Activated CD4-positive, alpha-beta T cell treated with anti-CD3 and anti-CD28 coated beads, Interleukin-2, amount 50 U/mL, for 1 hour (primary cell): ENCODE data around the gene VWCE.
"Not testable (repeated sequence)": the region's sequence is repeated elsewhere in the genome, so short reads cannot be mapped to it uniquely, and the experiment has no call there.

Experiments
- DNase-seq: peaks from one replicate; pipeline ENCODE4 v3.0.0-alpha.2; 2020

The VWCE gene

DNA sequence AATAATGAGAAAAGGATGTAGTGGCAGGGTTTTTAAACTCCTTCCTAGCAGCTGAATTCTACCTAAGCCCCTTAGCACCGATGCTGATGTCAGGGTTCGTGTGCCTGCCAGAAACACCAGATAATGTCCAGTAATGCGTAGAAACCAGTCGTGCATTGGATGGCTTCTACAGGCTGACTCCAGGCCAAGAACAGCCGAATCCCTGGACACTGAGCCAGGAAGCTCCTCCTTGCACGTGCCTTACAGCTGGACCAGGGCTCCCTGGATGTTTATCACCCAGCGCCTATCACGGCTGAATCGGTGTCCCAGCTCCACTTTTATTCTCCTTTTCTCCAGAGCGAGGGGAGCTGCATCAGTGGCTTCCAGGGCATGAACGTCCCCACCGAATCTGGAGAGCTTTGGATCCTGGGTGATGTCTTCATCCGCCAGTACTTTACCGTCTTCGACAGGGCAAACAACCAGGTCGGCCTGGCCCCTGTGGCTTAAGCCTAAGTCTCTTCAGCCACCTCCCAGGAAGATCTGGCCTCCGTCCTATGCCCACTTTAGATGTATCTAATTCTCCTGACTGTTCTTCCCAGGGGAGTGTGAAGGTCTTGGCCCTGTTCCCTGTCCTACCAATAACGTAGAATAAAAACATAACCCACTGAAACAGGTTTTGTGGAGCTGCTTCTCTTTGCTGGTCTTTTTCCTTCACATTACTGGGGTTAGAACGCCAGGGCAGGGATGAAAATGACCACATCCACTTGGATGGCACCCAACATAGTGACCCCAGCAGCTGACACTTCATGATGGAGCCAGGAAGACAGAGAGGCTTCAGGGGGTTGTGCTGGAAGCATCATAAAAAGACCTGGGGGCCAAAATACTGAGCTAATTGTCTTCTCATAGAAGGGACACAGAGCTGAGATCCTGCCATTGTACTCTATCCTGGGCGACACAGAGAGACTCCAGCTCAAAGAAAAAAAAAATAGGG, 44.0 kb downstream of the VWCE start:
- not testable (repeated sequence) for DNase-seq

DNA sequence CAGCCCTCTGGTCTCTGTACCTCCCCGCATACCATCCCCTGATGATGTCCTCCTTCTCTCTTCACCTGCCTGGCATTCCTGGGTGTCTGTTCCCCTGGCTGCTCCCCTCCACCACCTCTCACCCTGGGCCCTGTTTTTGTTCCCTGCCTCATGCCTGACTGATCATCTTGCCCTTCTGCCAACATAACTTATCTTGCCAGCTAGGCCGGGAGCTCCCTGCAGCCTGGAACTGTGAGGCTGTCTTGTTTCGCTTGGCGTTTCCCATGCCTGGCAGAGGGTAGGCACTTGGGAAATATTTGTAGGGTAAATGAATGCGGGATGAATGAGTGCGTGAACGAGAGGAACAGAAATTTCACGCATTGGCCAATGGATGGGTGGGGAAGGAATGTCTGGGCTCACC, 45.9 kb downstream of the VWCE start:
- DNase-seq = not testable (repeated sequence)

DNA sequence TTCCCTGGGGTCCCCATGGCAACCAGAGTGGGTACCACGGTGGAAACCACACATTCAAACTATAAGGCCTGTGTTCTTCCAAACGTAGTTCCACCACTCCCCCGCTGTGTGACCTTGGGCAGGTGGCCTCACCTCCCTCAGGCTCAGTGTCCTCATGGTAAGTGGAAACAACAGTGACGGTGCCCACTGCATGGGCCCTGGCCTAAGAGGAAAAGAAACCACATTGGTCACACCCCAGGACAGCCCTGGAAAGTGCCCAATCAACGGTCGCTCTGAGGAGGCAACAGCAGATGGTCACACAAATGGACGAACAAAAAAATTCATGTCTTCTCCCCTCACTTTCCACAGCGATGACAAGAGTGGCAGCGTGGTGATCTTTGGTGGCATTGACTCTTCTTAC, 47.0 kb downstream of the VWCE start:
- DNase-seq = not testable (repeated sequence)

DNA sequence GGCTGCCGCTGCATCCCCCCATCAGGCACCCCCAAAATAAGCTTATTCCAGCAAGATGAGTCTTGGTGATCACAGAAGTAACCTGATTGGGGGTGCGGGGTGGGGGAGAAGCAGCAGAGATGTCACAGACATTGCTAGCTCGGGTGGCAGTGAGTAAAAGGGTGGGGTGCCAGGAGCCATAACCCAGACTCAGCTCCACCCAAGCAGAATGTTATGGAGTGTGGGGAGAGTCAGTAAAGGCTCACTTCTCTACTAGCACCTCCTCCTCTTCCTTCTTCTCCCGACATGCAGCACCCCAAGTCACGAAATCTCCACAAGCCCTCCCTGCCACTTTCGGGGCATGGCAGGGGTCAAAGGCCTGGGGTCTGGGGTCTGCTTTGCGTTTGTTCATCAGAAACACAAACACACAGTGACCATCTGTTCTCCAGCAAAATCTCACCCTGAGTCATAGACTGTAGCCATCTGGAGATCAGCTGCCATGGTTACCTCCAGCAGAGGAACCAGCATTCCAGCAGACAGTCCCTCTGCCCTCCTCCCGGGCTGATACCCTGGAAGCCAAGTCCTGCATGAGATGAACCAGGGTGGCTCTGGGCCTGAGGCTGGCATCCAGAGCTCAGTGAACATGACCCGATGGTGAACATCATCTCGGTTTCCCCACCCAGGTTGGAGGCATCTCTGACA, 49.7 kb downstream of the VWCE start:
- DNase-seq = not testable (repeated sequence)

DNA sequence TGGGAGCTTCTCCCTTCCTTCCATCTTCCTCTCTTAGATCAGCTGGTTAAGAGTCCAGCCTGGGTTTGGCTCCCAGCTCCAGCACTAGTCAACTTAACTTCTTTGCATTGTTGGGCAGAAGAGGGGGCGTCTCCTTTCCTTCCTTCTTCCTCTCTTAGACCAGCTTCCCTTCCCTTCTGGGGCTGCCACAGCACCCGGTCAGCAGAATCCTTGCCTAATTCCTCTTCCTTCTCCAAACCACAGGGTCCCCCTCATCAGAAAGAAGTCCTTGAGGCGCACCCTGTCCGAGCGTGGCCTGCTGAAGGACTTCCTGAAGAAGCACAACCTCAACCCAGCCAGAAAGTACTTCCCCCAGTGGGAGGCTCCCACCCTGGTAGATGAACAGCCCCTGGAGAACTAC, 53.6 kb downstream of the VWCE start:
- DNase-seq = not testable (repeated sequence)

DNA sequence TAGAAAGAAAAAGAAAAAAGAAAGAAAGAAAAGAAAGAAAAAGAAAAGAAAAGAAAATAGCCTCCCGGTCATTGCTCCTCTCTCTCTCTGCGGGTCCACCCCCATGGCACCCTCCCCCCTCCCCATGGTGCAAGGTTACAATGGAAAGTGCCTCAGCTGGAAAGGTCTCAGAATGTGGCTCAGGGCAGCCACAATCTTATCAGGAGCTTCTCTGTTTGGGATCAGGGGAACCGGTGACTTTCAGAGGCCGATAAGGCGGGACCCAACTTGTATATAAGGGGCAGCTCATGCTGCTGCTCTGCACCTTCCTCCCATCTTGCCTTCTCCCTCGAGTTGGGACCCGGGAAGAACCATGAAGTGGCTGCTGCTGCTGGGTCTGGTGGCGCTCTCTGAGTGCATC, 54.2 kb downstream of the VWCE start, which contains the start of gene PGA5:
PGA5 (plus strand) TSS at position 301 of the 400 bp plus-strand sequence; CDS start at position 353, 52 bp downstream.
- not testable (repeated sequence) for DNase-seq

DNA sequence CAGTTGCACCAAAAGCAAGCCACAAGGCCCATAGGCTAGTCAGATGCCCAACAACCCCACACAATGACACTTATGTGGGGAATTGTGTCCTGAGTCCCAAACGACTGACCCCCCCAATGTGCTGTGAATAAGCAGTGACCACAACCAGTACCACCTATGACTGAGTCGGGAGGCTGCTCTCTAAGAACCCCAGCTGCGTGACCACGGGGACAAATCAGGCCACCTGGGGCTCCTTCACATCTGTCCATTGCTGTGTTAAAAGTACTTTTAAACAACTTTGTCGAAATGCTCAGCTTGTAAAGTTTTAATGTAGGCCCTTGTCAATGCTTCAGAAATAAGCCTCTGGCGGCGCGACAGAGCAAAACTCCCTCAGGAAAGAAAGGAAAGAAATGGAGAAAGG, 54.8 kb downstream of the VWCE start:
- not testable (repeated sequence) for DNase-seq

DNA sequence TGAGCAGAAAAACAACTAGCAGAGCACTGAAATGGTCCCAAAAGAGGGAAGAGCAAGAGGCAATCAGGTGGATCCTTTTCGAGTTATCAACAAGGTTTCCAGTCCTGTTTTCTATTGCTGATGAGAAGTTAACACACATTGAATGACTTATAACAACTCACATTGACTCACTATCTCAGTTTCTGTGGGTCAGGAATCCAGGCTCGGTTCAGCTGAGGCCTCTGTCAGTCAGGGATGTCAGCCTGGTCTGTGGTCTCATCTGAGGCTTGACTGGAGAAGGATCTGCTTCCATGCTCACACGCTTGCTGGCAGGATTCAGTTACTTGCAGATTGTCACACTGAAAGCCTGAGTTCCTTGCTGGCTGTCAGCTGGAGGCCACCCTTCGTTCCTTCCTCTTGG, 58.0 kb downstream of the VWCE start:
- not testable (repeated sequence) for DNase-seq

DNA sequence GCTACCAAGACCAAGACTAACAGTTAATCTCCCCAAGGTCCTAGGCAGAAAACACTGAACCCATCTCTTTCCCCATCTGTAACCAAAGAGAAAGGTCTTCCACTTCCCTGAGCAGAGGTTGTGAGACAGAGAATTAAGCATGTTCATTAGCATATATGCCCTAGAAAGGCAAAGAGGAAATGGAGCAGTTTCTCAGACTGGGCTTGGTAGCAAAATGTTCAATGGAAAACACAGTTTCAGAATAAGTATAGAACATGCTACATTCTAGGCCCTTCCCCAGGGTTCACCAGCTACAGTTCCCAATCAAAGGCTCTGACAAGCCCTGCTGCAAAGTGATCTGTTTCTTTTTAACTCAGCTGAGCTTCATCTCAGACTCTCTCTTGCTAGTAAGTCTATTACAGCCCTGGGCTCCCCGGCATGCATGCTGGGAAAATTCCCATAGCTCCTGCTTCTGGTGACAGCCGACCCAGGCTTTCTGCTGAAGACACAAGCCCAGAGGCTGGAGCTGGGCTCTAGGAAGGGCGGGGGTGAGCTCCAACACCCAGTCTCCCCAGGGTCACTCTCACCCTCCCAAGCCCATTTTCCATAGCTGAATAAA, 62.5 kb downstream of the VWCE start:
- not testable (repeated sequence) for DNase-seq

DNA sequence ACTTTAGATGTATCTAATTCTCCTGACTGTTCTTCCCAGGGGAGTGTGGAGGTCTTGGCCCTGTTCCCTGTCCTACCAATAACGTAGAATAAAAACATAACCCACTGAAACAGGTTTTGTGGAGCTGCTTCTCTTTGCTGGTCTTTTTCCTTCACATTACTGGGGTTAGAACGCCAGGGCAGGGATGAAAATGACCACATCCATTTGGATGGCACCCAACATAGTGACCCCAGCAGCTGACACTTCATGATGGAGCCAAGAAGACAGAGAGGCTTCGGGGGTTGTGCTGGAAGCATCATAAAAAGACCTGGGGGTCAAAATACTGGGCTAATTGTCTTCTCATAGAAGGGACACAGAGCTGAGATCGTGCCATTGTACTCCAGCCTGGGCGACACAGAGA, 63.5 kb downstream of the VWCE start:
- not testable (repeated sequence) for DNase-seq

DNA sequence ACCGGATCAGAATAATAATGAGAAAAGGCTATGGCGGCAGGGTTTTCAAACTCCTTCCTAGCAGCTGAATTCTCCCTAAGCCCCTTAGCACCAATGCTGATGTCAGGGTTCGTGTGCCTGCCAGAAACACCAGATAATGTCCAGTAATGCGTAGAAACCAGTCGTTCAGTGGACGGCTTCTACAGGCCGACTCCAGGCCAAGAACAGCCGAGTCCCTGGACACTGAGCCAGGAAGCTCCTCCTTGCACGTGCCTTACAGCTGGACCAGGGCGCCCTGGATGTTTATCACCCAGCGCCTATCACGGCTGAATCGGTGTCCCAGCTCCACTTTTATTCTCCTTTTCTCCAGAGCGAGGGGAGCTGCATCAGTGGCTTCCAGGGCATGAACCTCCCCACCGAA, 64.1 kb downstream of the VWCE start:
- not testable (repeated sequence) for DNase-seq

DNA sequence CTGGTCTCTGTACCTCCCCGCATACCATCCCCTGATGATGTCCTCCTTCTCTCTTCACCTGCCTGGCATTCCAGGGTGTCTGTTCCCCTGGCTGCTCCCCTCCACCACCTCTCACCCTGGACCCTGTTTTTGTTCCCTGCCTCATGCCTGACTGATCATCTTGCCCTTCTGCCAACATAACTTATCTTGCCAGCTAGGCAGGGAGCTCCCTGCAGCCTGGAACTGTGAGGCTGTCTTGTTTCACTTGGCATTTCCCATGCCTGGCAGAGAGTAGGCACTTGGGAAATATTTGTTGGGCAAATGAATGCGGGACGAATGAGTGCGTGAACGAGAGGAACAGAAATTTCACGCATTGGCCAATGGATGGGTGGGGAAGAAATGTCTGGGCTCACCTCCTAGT, 65.7 kb downstream of the VWCE start:
- DNase-seq = not testable (repeated sequence)

DNA sequence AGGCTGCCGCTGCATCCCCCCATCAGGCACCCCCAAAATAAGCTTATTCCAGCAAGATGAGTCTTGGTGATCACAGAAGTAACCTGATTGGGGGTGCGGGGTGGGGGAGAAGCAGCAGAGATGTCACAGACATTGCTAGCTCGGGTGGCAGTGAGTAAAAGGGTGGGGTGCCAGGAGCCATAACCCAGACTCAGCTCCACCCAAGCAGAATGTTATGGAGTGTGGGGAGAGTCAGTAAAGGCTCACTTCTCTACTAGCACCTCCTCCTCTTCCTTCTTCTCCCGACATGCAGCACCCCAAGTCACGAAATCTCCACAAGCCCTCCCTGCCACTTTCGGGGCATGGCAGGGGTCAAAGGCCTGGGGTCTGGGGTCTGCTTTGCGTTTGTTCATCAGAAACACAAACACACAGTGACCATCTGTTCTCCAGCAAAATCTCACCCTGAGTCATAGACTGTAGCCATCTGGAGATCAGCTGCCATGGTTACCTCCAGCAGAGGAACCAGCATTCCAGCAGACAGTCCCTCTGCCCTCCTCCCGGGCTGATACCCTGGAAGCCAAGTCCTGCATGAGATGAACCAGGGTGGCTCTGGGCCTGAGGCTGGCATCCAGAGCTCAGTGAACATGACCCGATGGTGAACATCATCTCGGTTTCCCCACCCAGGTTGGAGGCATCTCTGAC, 68.5 kb downstream of the VWCE start:
- DNase-seq = not testable (repeated sequence)

DNA sequence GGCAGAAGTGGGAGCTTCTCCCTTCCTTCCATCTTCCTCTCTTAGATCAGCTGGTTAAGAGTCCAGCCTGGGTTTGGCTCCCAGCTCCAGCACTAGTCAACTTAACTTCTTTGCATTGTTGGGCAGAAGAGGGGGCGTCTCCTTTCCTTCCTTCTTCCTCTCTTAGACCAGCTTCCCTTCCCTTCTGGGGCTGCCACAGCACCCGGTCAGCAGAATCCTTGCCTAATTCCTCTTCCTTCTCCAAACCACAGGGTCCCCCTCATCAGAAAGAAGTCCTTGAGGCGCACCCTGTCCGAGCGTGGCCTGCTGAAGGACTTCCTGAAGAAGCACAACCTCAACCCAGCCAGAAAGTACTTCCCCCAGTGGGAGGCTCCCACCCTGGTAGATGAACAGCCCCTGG, 72.4 kb downstream of the VWCE start:
- not testable (repeated sequence) for DNase-seq

DNA sequence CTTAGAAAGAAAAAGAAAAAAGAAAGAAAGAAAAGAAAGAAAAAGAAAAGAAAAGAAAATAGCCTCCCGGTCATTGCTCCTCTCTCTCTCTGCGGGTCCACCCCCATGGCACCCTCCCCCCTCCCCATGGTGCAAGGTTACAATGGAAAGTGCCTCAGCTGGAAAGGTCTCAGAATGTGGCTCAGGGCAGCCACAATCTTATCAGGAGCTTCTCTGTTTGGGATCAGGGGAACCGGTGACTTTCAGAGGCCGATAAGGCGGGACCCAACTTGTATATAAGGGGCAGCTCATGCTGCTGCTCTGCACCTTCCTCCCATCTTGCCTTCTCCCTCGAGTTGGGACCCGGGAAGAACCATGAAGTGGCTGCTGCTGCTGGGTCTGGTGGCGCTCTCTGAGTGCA, 73.1 kb downstream of the VWCE start, which contains the start of gene PGA4:
PGA4 (plus strand) TSS at position 301 of the 400 bp plus-strand sequence; CDS start at position 355, 54 bp downstream.
- not testable (repeated sequence) for DNase-seq

DNA sequence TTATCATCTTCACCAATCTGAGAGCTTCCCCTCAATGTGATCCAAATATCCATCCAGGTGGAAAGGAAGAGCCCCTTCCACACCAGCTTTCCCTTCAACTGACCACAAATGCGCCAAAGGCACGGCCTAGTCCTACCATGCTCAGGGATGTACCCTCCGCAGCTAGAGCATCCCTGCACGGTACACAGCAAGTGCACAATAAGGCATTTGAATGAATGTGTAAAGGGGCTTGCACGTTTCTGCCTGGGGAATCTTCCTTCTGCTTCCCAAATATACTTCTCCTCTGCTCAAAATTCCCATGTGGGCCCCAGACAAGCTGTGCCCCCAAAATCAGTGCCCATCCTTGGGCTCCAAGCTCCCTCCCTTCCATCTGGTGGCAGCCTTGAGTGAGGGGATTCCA, 76.1 kb downstream of the VWCE start:
- not testable (repeated sequence) for DNase-seq

DNA sequence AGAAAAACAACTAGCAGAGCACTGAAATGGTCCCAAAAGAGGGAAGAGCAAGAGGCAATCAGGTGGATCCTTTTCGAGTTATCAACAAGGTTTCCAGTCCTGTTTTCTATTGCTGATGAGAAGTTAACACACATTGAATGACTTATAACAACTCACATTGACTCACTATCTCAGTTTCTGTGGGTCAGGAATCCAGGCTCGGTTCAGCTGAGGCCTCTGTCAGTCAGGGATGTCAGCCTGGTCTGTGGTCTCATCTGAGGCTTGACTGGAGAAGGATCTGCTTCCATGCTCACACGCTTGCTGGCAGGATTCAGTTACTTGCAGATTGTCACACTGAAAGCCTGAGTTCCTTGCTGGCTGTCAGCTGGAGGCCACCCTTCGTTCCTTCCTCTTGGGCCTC, 76.8 kb downstream of the VWCE start:
- not testable (repeated sequence) for DNase-seq

DNA sequence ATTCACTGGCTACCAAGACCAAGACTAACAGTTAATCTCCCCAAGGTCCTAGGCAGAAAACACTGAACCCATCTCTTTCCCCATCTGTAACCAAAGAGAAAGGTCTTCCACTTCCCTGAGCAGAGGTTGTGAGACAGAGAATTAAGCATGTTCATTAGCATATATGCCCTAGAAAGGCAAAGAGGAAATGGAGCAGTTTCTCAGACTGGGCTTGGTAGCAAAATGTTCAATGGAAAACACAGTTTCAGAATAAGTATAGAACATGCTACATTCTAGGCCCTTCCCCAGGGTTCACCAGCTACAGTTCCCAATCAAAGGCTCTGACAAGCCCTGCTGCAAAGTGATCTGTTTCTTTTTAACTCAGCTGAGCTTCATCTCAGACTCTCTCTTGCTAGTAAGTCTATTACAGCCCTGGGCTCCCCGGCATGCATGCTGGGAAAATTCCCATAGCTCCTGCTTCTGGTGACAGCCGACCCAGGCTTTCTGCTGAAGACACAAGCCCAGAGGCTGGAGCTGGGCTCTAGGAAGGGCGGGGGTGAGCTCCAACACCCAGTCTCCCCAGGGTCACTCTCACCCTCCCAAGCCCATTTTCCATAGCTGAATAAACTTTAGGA, 81.3 kb downstream of the VWCE start:
- not testable (repeated sequence) for DNase-seq

DNA sequence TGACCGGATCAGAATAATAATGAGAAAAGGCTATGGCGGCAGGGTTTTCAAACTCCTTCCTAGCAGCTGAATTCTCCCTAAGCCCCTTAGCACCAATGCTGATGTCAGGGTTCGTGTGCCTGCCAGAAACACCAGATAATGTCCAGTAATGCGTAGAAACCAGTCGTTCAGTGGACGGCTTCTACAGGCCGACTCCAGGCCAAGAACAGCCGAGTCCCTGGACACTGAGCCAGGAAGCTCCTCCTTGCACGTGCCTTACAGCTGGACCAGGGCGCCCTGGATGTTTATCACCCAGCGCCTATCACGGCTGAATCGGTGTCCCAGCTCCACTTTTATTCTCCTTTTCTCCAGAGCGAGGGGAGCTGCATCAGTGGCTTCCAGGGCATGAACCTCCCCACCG, 82.9 kb downstream of the VWCE start:
- DNase-seq = not testable (repeated sequence)

DNA sequence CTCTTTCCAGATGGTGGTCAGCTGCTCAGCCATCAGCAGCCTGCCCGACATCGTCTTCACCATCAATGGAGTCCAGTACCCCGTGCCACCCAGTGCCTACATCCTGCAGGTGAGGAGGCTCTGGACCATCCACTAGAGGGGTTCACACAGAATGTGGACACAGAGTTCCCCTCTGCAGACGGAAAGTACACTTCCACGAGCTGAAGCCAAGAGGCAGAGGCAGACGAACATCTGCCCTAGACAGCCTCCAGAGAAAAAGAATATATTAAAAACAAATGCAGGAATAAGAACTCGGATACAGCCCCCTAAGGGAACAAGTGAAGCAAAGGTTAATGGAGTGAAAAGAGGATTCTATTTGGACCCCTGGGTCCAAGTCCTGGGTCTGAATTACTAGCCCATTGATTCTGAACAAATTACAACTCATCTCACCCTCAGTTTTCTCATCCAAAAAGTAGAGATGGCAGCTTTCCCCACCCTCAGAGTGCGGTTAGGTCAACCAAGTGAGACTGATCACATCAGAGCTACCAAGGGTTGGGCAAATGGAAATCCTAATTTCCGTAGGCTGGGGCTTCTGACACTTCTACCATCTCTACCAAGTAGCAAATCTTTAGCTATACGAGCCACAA, 83.7 kb downstream of the VWCE start:
- DNase-seq = not testable (repeated sequence)

DNA sequence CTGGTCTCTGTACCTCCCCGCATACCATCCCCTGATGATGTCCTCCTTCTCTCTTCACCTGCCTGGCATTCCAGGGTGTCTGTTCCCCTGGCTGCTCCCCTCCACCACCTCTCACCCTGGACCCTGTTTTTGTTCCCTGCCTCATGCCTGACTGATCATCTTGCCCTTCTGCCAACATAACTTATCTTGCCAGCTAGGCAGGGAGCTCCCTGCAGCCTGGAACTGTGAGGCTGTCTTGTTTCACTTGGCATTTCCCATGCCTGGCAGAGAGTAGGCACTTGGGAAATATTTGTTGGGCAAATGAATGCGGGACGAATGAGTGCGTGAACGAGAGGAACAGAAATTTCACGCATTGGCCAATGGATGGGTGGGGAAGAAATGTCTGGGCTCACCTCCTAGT, 84.5 kb downstream of the VWCE start:
- not testable (repeated sequence) for DNase-seq
